IMR-90 (cell line): Measurements from ENCODE around the gene SDS. TPM values are rescaled to one million over a fixed set of nuclear protein-coding genes. Genes with fewer than 3 reads are reported as not detected.

Source experiments
- ATAC-seq: fragments of 200-7000 bp; cut with Tn5 transposase; 2 replicates; pipeline ENCODE4 v1.9.1; 2020; ENCODE audit warnings: low read depth, mild to moderate bottlenecking, moderate library complexity
- BruUV-seq: library from RNA; stranded (reverse); fragments of 400-500 nt; replicated peaks from 2 replicates; lab custom pipeline; 2021; lab: Mats Ljungman, UMichigan
- CTCF ChIA-PET: fragments of 300-600 bp; formaldehyde crosslinking; extraction: SDS; loops from one replicate; lab custom pipeline; 2021; ENCODE audit warnings: antibody characterized with exemption; lab: Yijun Ruan, JAX
- POLR2A ChIA-PET: fragments of 300-600 bp; sonication (Branson Sonifier 250); formaldehyde crosslinking; loops from one replicate; lab custom pipeline; 2022; ENCODE audit warnings: antibody characterized with exemption; ENCODE audit not compliant: unreplicated experiment; lab: Charles Lee
- DNase-seq: peaks from one replicate; pipeline ENCODE4 v3.0.0; 2013
- H2AFZ ChIP-seq: replicated peaks from 2 replicates; pipeline ENCODE3; 2013; ENCODE audit warnings: low read length, mild to moderate bottlenecking; ENCODE audit not compliant: poor library complexity
- H2AK5ac ChIP-seq: 2 replicates; pipeline ENCODE4 v1.6.1; 2013; ENCODE audit warnings: low read depth, low read length, inconsistent platforms
- H2AK9ac ChIP-seq: replicated peaks from 2 replicates; pipeline ENCODE3; 2013; ENCODE audit warnings: mild to moderate bottlenecking, low read depth, low read length, moderate library complexity; ENCODE audit not compliant: poor library complexity
- H2BK120ac ChIP-seq: 2 replicates; pipeline ENCODE4 v1.6.1; 2013; ENCODE audit warnings: low read depth, low read length, inconsistent platforms
- H2BK15ac ChIP-seq: 3 replicates; pipeline ENCODE4 v1.6.1; 2013; ENCODE audit warnings: low read depth, low read length, inconsistent platforms
- H2BK20ac ChIP-seq: 2 replicates; pipeline ENCODE4 v1.6.1; 2013; ENCODE audit warnings: low read depth, mild to moderate bottlenecking, inconsistent platforms, low read length, moderate library complexity
- H2BK5ac ChIP-seq: 2 replicates; pipeline ENCODE4 v1.6.1; 2013; ENCODE audit warnings: mild to moderate bottlenecking, low read depth, low read length, inconsistent platforms; ENCODE audit not compliant: poor library complexity, severe bottlenecking
- H3K14ac ChIP-seq: replicated peaks from 2 replicates; pipeline ENCODE4 v1.6.1; 2013; ENCODE audit warnings: low read depth, low read length, inconsistent platforms
- H3K18ac ChIP-seq: 2 replicates; pipeline ENCODE4 v1.6.1; 2013; ENCODE audit warnings: low read depth, low read length, control low read depth
- H3K23ac ChIP-seq: 2 replicates; pipeline ENCODE4 v1.6.1; 2013; ENCODE audit warnings: low read depth, low read length, inconsistent platforms
- H3K27ac ChIP-seq: 2 replicates; pipeline ENCODE4 v1.5.1; 2013; ENCODE audit warnings: mild to moderate bottlenecking, control low read depth, low read length; ENCODE audit not compliant: insufficient read depth
- H3K27me3 ChIP-seq: 2 replicates; pipeline ENCODE4 v1.6.1; 2013; ENCODE audit warnings: low read length; ENCODE audit not compliant: control insufficient read depth, insufficient read depth
- H3K36me3 ChIP-seq: 2 replicates; pipeline ENCODE4 v1.6.1; 2013; ENCODE audit warnings: low read length, mixed read lengths; ENCODE audit not compliant: control insufficient read depth, insufficient read depth
- H3K4ac ChIP-seq: 2 replicates; pipeline ENCODE4 v1.6.1; 2013; ENCODE audit warnings: low read depth, low read length, inconsistent platforms
- H3K4me1 ChIP-seq: 2 replicates; pipeline ENCODE4 v1.6.1; 2013; ENCODE audit warnings: low read length, mixed read lengths; ENCODE audit not compliant: control insufficient read depth, insufficient read depth
- H3K4me2 ChIP-seq: 2 replicates; pipeline ENCODE4 v1.6.1; 2013; ENCODE audit warnings: low read depth, mild to moderate bottlenecking, control low read depth, low read length, moderate library complexity
- H3K4me3 ChIP-seq: 2 replicates; pipeline ENCODE4 v1.5.1; 2013; ENCODE audit warnings: low read depth, mild to moderate bottlenecking, control low read depth, low read length, moderate library complexity; ENCODE audit not compliant: insufficient read depth
- H3K56ac ChIP-seq: 2 replicates; pipeline ENCODE4 v1.6.1; 2013; ENCODE audit warnings: low read length, inconsistent platforms; ENCODE audit not compliant: insufficient read depth; ENCODE audit errors: extremely low read depth
- H3K79me1 ChIP-seq, 2 experiments: 2 replicates each; pipeline ENCODE4 v1.6.1; 2013; ENCODE audit warnings: low read length in 2 of 2, inconsistent platforms in 1 of 2, low read depth in 1 of 2
- H3K9ac ChIP-seq: 2 replicates; pipeline ENCODE4 v1.6.1; 2013; ENCODE audit warnings: low read depth, low read length, control low read depth
- H3K9me1 ChIP-seq: 2 replicates; pipeline ENCODE4 v1.6.1; 2013; ENCODE audit warnings: low read length, inconsistent platforms; ENCODE audit not compliant: insufficient read depth
- H3K9me3 ChIP-seq: 2 replicates; pipeline ENCODE4 v1.6.1; 2013; ENCODE audit warnings: low read length; ENCODE audit not compliant: control insufficient read depth, insufficient read depth
- H4K20me1 ChIP-seq: 2 replicates; pipeline ENCODE4 v1.6.1; 2013; ENCODE audit warnings: low read length, inconsistent platforms; ENCODE audit not compliant: insufficient read depth
- H4K5ac ChIP-seq: 2 replicates; pipeline ENCODE4 v1.6.1; 2013; ENCODE audit warnings: mild to moderate bottlenecking, low read depth, low read length, control low read depth
- H4K8ac ChIP-seq, 2 experiments: 2 replicates each; pipeline ENCODE4 v1.6.1; 2013; ENCODE audit warnings: low read depth in 2 of 2, low read length in 2 of 2, control low read depth in 1 of 2, inconsistent platforms in 1 of 2
- H4K91ac ChIP-seq: 2 replicates; pipeline ENCODE4 v1.6.1; 2013; ENCODE audit warnings: low read depth, low read length, inconsistent platforms; ENCODE audit not compliant: insufficient read depth
- BHLHE40 ChIP-seq: fragments of 150-350 bp; IDR thresholded peaks from 2 replicates; pipeline ENCODE4 v1.6.1; 2016; ENCODE audit warnings: mild to moderate bottlenecking, low read depth, low read length
- CEBPB ChIP-seq: IDR thresholded peaks from 2 replicates; pipeline ENCODE4 v1.6.1; 2012; ENCODE audit warnings: low read depth, low read length, improper control_type of control experiment
- CHD1 ChIP-seq: IDR thresholded peaks from 2 replicates; pipeline ENCODE4 v1.6.1; 2012; ENCODE audit warnings: low read depth, low read length, improper control_type of control experiment
- MAZ ChIP-seq: IDR thresholded peaks from 2 replicates; pipeline ENCODE4 v1.6.1; 2012; ENCODE audit warnings: low read depth, mild to moderate bottlenecking, low read length, improper control_type of control experiment, moderate library complexity, borderline replicate concordance
- NFE2L2 ChIP-seq: fragments of 150-350 bp; IDR thresholded peaks from 2 replicates; pipeline ENCODE4 v1.6.1; 2016; ENCODE audit warnings: low read depth, mild to moderate bottlenecking, low read length
- POLR2A ChIP-seq: IDR thresholded peaks from 2 replicates; pipeline ENCODE4 v1.6.1; 2012; ENCODE audit warnings: mild to moderate bottlenecking, low read depth, low read length
- RAD21 ChIP-seq: IDR thresholded peaks from 2 replicates; pipeline ENCODE4 v1.6.1; 2012; ENCODE audit warnings: low read length, improper control_type of control experiment
- RCOR1 ChIP-seq: IDR thresholded peaks from 2 replicates; pipeline ENCODE4 v1.6.1; 2012; ENCODE audit warnings: mild to moderate bottlenecking, low read length, improper control_type of control experiment; ENCODE audit not compliant: insufficient replicate concordance
- RFX5 ChIP-seq: IDR thresholded peaks from 2 replicates; pipeline ENCODE4 v1.8.0; 2012; ENCODE audit warnings: low read depth, mild to moderate bottlenecking, low read length, moderate library complexity
- WGBS, 2 experiments: methylation state at CpG; one replicate each; pipeline versions ENCODE4 v1.1.5 to v1.1.7; 2013; ENCODE audit warnings: missing lambda C conversion rate in 2 of 2; ENCODE audit not compliant: insufficient read length in 1 of 2; ENCODE audit errors: extremely low coverage in 2 of 2; 5-methylcytosine and 5-hydroxymethylcytosine counted together
- dilution Hi-C: fragments of 300-500 bp; cut with HindIII; formaldehyde crosslinking; loops from one replicate; pipeline ENCODE4 v1.14.3; 2018; ENCODE audit warnings: low sequenced_read_pairs; ENCODE audit not compliant: unreplicated experiment
- in situ Hi-C: fragments of 300-500 bp; cut with MboI; formaldehyde crosslinking; loops from 3 replicates; pipeline ENCODE4 v1.14.3; 2019; ENCODE audit warnings: low sequenced_read_pairs, inconsistent platforms, mixed read lengths
- intact Hi-C: fragments of 100-400 bp; cut with micrococcal nuclease; formaldehyde crosslinking; loops from 2 replicates; pipeline ENCODE4 v1.10.0; 2022
- polyA plus RNA-seq, 3 experiments: library from polyadenylated mRNA; depleted of rRNA; stranded (reverse); fragments of >200 nt; gene quantifications; 2 replicates each; pipeline ENCODE4 v1.2.3, GENCODE V29; 2012; ENCODE audit warnings: low replicate concordance in 1 of 3
- total RNA-seq: library from RNA; depleted of rRNA; stranded (reverse); fragments of >200 nt; gene quantifications from 2 replicates; pipeline ENCODE4 v1.2.3, GENCODE V29; 2012
- TF ChIP-seq, protein P1 (sequence below): fragments of 150-350 bp; IDR thresholded peaks from 2 replicates; pipeline ENCODE4 v1.6.1; 2016; ENCODE audit warnings: low read depth, mild to moderate bottlenecking, low read length, moderate library complexity, borderline replicate concordance

The SDS gene
- total and polyA plus RNA-seq, 2 of the 4 experiments (the other 2 are of a cell fraction) = not detected

DNA sequence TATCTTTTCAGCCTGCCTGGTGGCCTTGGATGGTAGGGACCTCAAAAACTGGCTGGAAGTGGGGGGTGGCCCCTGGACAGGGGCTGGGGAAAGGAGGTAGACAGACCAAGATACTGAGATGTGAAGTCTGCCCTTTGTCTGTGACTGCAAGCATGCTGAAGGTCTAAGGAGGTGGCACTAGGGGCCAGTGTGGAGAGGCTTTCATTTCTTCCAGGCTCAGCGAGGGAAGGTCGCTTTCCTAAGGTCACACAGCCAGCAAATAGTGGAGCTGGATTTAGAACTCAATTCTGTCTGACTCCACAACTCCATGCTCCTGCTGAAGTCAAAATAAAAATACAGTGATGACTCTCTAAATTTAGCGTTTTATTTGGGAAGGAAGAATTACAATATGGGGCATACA lies 56.6 kb downstream of the SDS start:
- Histone ChIP-seq H3K4me2 (no peak overlapping the region), H3K14ac (no peak overlapping the region), H2BK120ac (no peak overlapping the region), H3K9me1 (no peaks in the 10 kb centered on the region), H2BK20ac (no peak overlapping the region), H2BK5ac (no peak overlapping the region), H4K20me1 (no peaks in the 10 kb centered on the region), H3K4ac (no peak overlapping the region), H3K9me3 (no peaks in the 10 kb centered on the region), H4K91ac (no peak overlapping the region), H3K79me1 (no peaks in the 10 kb centered on the region), H3K56ac (no peak overlapping the region), H2AK9ac (no peak overlapping the region), H3K36me3 (no peaks in the 10 kb centered on the region), H4K8ac (no peak overlapping the region), H3K4me3 (no peak overlapping the region), H3K9ac (no peak overlapping the region), H2BK15ac (no peak overlapping the region), H2AK5ac (no peak overlapping the region), H3K27ac (no peak overlapping the region), H3K27me3 (peaks cover 9% of the 10 kb centered on the region; the same call in 1 of the 2 replicates), H3K4me1 (no peaks in the 10 kb centered on the region; the same call in 1 of the 2 replicates), H4K5ac (no peak overlapping the region), H3K18ac (no peak overlapping the region), H3K23ac (no peak overlapping the region), H2AFZ (no peak overlapping the region)
- ATAC-seq = no peak
- dilution Hi-C loops = no loop called here
- BruUV-seq = no TSS peak
- TF ChIP-seq POLR2A (no peak), BHLHE40 (no peak), NFE2L2 (no peak), RAD21 (no peak), MAZ (no peak), CHD1 (no peak), RCOR1 (no peak), CEBPB (no peak), RFX5 (no peak)
- TF ChIP-seq, protein P1, sequence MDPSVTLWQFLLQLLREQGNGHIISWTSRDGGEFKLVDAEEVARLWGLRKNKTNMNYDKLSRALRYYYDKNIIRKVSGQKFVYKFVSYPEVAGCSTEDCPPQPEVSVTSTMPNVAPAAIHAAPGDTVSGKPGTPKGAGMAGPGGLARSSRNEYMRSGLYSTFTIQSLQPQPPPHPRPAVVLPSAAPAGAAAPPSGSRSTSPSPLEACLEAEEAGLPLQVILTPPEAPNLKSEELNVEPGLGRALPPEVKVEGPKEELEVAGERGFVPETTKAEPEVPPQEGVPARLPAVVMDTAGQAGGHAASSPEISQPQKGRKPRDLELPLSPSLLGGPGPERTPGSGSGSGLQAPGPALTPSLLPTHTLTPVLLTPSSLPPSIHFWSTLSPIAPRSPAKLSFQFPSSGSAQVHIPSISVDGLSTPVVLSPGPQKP = no peak
- no peak for DNase-seq
- in situ Hi-C loops = no loop called here
- intact Hi-C loops = no loop called here
- no CpG with 5 or more reads among the region's 3 CpGs for WGBS, 2 experiments
- POLR2A ChIA-PET = no interaction called here
- CTCF ChIA-PET = no interaction called here
